ENCODE results near the gene MYCBPAP.

MYCBPAP gene

DNA sequence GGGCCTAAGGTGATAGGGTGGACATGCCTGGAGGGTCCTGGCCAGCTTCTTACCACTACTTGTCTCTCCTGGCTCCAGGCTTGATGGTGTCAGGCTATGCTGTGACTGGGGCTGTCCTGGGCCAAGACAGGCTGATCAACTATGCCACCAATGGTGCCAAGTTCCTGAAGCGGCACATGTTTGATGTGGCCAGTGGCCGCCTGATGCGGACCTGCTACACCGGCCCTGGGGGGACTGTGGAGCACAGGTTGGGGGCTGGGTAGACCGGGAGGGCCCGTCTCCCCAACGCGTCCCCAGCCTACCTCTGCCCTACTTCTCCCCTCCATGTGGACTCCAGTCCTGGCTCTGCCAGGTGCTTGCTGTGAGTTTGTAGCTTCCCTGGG lies 43.2 kb downstream of the MYCBPAP start:
- DNase-seq (ENCODE audit: low spot score) (no peak), FAIRE-seq (no peak)

DNA sequence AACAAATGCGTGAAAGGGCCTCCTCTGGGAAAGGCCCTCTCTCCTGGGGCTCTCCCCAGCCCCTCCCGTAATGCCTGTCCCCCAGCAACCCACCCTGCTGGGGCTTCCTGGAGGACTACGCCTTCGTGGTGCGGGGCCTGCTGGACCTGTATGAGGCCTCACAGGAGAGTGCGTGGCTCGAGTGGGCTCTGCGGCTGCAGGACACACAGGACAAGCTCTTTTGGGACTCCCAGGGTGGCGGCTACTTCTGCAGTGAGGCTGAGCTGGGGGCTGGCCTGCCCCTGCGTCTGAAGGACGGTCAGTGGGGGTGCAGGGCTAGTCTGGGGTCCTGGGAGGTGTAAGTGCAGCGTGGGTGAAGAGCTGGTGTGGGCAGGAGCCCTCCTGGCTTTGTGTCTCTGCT lies 43.6 kb downstream of the MYCBPAP start:
- no peak for DNase-seq (ENCODE audit: low spot score)
- FAIRE-seq, result no peak

DNA sequence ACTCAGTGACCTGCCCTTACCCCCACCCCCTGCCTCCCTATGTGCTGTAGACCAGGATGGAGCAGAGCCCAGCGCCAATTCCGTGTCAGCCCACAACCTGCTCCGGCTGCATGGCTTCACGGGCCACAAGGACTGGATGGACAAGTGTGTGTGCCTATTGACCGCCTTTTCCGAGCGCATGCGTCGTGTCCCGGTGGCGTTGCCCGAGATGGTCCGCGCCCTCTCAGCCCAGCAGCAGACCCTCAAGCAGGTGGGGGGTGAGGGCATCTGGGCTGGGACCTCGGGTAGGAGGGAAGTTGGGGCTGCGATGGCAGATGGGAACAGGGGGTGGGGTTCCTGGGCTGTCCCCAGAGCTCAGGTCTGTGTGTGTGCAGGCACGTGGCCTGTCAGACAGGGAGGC lies 46.0 kb downstream of the MYCBPAP start:
- FAIRE-seq (no peak), DNase-seq (ENCODE audit: low spot score) (no peak)

DNA sequence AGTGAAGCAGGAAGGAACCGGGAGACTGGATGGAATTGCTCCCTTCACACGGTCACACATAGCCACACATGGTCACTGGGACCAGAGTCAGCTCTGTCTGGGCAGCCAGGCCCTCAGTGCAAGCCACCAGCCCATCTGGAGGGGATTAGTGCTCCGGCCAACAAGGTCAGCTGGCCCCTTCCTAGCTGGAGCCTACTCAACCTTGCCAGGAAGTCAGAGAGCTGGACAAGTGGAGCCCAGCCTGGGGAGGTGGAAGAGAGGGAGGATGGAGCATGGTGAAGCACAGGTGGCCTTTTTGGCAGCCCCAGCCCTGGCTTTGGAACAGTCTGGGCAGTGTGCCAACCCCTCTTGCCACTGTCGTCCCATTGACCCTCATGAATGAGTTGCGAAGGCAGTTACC lies 48.6 kb downstream of the MYCBPAP start:
- DNase-seq (ENCODE audit: low spot score) (no peak), FAIRE-seq (no peak)

DNA sequence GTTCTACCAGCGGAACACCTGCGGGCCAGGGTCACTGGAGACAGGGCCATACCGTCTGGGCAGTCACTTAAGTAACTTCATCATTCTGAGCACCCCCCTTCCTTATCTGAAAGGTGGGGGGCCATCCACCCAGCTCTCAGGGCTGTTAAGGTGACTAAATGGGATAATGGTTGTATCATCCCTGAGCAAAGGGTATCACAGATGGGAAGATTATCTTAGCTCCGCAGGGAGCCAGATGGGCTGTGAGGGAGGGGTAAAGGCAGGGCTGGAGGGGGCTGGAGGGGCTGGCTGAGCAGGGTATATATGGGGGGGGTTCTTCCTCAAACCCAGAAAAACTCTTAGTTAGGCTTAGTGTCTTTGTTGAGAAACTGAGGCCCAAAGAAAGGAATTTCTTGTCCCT lies 49.4 kb downstream of the MYCBPAP start:
- no peak for DNase-seq (ENCODE audit: low spot score)
- FAIRE-seq, result no peak

DNA sequence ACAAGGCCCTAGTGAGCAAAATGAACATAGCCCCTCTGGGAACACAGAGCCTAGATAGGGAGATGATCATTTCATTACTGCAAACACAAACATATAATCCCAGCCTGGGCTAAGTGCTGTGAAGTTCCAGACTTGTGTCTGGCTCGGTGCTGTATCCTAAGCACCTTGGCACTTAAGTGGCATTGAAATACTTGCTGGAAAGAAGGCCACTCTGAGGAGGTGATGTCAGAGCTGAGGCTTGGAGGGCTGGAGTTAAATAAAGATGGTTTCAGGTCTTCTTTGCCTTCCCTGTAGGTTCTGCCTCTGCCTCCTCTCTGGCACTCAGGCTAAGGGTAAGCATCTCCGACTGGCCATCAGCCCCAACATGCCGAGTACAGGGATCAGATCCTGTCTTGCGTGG lies 49.9 kb downstream of the MYCBPAP start:
- FAIRE-seq, result no peak

DNA sequence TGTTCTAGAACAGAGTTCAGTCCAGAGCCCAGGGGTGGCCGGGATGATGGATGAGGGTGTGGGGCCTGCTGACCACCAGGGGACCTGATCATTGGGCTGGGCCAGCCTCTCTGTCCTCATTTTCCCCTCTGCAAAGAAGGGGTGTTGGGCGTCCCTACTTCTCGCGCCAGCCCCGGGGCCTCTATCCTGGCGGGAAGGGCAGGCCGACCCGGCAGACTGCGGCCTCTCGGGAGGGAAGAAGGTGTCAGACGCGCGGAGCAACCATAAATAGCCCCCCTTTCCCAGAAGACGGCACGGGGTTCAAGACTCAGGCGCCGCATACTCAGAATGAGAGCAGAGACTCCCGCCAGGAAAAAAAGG lies 50.3 kb downstream of the MYCBPAP start:
- FAIRE-seq, result no peak

More for the DNA sequence above, 49.9 kb downstream of the MYCBPAP start:
- no peak for DNase-seq (ENCODE audit: low spot score)

DNA sequence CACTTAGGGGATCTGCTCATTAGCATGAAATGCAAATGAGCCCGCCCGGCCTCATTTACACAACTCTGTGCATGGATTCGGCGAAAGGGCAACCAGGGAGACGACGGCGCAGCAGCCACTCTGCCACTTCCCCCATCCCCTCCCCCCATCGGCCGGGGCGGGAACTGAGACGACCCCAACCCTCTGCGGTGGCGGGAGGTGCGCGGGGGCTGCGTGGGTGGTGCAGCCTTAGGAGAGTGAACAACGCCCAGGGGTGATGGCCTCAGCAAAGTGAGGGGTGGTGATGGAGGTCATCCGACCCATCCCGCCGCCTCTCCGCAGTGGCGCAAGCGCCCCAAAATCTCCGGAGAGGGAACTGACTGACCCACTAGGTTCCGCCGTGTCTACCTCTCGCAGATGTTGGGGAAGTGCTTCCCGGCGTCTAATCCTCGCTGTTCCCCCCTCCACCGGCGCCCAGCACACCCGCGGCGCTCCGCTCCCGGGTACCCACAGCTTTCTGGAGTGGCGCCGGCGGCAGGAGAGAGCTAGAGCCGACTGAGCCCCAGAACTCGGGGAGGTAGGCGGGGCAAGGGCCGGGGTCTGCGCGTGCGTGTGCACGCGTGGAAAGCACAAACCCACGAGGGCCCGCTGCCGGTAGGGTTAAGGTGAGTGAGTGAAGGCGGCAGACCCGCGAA lies 50.8 kb downstream of the MYCBPAP start:
- no peak for FAIRE-seq
- DNase-seq (ENCODE audit: low spot score), result no peak

More for the DNA sequence above, 50.3 kb downstream of the MYCBPAP start:
- no peak for DNase-seq (ENCODE audit: low spot score)

DNA sequence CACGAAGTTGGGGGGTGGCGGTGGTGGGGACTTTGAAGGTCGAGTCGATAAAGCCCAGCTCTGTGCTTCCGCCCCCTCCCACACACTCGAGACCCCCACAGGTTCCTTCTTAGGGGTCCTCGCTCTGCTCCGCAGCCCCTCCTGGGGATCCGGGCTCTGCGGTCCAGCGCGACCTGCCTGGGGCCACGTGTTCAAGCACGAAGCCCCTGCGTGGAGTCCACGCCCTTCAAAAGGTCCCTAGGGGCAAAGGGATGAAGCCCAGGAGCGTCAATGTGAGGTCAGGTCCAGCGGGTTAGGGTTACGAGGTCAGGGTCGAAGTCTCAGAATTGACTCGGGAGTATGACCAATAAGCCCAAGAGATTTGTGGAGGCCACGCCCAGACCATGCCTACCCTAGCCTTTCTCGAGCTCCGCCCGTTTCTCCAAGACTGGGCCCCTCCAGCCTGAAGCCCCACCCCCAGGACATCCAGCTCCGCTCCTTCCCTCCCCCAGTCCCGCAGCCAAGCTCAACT lies 51.5 kb downstream of the MYCBPAP start:
- peak; percentile 84 for FAIRE-seq

DNA sequence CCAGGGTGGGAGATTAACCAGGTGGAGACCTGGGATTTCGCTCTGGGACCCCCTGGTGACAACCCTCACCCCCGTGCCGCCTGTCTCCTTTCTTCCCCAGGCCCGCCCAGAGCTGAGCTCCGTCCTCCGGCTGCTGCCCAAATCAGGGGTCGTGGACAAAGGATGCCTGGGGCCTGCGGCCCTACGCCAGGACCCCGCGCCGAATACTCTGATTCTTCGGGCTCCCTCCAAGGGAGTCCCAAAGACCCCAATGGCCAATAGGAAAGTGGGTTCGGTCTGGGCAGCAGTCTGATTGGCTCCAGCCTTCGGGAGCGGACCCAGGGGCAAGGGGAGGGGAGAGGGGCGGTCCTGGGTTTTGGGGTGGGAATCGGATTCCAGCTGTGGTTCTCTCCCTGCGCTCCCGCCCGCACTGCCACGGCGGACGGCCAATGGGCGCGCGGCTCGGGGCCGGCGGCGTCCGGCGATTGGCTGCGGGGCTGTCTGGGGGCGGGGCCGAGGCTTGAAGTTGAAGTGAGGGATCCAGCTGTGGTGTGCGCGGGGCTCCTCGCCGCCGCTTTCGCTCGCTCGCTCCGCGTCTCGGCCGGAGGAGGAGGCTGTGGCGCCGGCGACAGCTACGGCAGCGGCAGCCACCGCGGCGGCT lies 52.1 kb downstream of the MYCBPAP start, which contains the start of gene CACNA1G:
CACNA1G (plus strand) TSS at position 531 of the 640 bp plus-strand sequence. CDS start 745 bp downstream, outside the sequence.
- peak; percentile 55 for FAIRE-seq

More for the DNA sequence above, 51.5 kb downstream of the MYCBPAP start:
- peak; percentile 50 for DNase-seq (ENCODE audit: low spot score)

DNA sequence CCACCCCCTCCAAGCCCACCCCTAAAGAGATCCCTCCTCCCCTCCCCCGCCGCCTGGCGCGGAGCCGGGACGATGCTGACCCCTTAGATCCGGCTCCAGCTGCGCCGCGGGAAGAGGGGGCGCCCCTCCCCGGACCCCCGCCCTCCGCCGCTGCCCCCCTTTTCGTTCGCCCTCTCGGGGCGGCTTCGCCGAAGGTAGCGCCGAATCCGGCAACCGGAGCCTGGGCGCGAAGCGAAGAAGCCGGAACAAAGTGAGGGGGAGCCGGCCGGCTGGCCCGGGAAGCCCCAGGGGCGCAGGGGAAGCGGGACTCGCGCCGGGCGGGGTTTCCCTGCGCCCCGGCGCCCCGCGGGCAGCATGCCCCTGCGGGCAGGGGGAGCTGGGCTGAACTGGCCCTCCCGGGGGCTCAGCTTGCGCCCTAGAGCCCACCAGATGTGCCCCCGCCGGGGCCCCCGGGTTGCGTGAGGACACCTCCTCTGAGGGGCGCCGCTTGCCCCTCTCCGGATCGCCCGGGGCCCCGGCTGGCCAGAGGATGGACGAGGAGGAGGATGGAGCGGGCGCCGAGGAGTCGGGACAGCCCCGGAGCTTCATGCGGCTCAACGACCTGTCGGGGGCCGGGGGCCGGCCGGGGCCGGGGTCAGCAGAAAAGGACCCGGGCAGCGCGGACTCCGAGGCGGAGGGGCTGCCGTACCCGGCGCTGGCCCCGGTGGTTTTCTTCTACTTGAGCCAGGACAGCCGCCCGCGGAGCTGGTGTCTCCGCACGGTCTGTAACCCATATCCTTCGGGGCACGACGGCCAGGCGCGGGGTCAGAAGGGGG lies 52.9 kb downstream of the MYCBPAP start:
- FAIRE-seq (no peak), DNase-seq (ENCODE audit: low spot score) (peak; percentile 36)

More for the DNA sequence above, 52.1 kb downstream of the MYCBPAP start, which contains the start of gene CACNA1G:
- DNase-seq (ENCODE audit: low spot score), result peak; percentile 98

DNA sequence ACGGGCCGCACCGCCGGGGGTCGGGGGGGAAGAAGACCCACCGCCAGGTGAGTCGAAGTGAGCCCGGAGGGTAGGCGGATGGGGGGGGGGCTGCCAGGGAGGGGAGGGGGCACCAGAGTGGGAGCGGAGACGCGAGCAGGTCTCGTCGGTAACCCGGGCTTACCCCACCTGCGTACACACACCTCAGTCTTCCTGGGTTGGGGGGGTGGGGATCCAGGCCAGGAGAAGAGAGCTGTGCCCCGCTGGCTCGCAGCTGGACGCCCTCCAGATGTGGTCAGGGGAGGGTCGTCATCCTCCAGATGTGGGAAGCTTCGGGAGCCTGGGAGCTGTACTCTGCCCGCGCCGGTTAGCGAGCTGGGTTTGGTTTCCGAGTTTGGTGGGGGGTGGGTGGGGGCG lies 53.5 kb downstream of the MYCBPAP start:
- FAIRE-seq, result no peak
- DNase-seq (ENCODE audit: low spot score), result no peak

DNA sequence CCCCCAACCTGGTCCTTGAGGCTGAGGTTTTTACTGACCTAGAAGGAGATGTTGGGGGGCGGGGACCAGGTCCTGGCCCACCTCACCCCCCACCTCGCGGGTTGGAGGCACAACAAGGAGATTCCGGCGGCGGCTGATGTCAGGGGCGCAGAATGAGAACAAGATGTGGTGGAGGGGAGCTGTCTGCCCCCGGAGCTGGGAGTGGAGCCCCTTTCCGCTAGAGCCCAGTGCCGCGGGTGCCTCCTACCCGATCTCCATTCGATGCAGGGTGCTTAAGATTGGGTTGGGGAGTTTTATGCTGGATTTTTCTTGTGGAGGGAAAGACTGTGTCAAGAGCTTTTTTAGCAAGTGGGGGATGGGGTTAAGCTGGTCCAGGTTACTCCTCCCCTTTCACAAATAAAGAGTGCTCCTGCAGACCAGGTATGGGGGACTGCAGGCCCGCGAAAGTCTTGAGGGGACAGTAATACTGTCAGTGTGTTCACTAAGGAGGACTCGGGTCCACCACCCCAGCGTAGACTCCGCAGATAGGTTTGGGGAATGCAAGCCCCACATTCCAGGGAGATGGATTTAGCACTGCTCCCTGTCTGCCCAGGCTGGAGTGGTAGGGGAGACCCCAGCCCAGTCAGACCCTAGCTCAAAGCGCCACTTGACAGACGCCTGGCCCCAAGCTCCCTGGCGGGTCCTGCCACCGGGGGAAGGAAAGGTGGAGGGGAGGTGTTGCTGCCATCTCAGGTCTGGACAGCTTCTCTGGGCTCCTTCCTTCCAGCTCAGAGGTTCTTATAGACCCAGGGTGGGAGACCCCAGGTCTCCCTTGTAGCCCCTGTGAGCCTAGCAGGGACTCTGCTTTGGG lies 54.2 kb downstream of the MYCBPAP start:
- no peak for DNase-seq (ENCODE audit: low spot score)
- no peak for FAIRE-seq

DNA sequence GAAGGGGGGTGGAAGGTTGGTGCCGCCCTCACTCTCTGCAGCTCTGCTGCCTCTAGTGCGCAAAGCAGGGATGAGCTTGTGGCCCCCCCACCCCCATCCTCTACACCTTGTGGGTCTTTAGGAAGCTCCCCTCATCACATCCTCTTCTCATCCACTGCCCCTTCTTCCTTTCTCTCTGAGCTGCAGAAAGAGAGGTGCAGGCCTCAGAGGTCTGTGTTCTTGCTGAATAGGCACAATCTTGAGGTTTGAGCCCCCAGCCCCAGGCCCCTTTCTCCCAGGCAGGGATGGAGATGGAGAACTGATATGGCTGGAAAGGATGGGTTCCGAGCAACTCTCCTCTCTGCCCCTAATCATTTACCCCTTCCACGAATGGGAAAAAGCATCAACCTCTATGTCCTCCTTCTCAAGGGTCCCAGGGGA lies 54.9 kb downstream of the MYCBPAP start:
- DNase-seq (ENCODE audit: low spot score), result no peak
- FAIRE-seq, result no peak

DNA sequence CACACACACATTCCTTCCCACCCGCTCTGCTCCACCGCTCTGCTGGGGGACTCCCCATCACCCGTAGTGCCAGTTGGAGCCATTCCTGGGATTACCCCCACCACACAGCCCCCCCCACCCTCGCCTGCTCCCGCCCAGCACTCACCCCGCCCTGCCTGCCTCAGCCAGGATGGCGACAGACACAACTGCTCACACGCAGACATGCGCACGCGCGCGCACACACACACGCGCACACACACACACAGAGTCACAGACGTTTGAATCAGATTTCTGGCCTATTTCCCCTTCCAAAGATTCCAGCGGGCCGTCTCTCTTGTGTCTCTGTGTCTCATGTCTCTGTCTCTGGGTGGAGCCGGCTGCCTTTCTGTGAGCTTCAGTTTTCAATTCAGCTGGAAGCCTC lies 56.7 kb downstream of the MYCBPAP start:
- DNase-seq (ENCODE audit: low spot score) (no peak), FAIRE-seq (no peak)

DNA sequence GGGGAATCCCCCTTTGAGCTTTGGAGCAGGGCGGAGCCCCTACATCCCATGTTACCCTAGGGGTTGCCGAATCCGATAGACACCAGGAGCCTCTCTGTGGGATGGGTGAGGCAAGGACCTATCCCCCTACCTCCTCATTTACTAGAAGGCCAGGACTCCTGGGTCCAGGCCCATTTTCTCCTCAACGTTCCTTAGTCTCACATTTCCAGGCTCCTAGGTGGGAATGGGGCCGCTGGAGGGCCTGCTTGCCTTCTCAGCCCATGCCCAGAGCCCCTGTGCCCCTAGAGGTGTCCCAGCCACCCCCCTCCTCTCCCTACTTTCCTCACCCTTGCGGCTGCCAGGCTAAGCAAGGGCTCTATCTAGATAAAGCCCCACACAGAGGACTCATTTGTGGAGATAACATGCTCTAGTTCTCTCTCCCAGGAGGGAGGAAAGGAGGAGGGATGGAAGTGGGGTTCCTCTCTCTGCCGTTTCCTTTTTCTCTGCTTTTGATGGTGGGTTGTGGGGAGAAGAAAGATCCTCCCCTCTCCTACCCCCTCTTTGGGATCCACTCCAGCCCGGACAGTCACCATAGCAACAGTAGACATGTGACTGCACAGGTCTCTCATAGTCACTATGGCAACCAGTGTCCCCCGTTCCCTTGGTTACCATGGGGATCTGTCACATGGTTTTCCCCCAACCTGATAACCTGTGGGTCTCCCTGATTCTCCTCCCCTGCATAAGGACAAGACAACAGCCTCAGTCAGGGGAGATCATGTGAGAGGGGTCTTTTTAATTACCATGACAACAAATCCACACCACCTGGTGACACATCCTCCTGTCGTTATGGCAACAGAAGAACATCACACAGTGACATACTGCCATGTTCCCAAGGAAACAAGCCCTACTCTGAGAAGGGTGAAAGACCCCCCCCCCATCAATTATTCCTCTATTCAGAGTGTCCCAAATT lies 57.4 kb downstream of the MYCBPAP start:
- peak; percentile 42 for DNase-seq (ENCODE audit: low spot score)

DNA sequence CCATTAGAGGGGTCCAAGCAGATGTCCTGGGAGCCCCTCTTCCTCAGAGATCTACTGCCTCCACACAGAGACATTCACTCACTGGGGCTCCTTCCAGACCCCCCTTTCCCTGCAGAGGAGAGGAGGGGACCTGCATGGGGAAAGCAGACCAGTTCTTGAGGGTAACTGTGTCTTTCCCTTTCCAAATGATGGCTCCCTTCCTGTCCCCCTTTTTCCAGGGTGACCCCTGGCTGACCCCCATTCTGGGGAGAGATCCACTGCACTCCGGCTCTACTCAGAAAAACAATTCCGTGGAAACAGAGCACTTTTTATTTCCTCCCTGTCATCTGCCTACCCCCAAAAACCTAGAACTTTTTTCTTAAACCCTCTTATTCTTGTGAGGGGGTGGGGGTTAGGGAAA lies 58.6 kb downstream of the MYCBPAP start:
- FAIRE-seq, result no peak

More for the DNA sequence above, 57.4 kb downstream of the MYCBPAP start:
- FAIRE-seq, result peak; percentile 65

DNA sequence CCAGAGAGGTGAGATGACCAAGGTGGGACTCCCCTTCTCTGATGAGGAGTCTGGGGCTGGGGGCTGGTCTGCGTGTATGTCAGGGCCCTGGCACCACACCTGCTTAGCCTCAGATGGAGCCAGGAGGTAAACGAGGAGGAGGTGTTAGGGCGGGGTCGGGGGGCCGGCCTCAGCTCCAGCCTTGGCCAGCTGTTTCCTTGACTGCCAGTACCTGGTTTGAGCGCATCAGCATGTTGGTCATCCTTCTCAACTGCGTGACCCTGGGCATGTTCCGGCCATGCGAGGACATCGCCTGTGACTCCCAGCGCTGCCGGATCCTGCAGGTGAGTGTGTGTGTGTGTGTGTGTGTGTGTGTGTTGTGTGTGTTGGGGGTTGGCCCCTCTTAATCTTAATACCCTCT lies 60.4 kb downstream of the MYCBPAP start:
- FAIRE-seq, result no peak
- DNase-seq (ENCODE audit: low spot score), result no peak

More for the DNA sequence above, 58.6 kb downstream of the MYCBPAP start:
- DNase-seq (ENCODE audit: low spot score), result no peak

DNA sequence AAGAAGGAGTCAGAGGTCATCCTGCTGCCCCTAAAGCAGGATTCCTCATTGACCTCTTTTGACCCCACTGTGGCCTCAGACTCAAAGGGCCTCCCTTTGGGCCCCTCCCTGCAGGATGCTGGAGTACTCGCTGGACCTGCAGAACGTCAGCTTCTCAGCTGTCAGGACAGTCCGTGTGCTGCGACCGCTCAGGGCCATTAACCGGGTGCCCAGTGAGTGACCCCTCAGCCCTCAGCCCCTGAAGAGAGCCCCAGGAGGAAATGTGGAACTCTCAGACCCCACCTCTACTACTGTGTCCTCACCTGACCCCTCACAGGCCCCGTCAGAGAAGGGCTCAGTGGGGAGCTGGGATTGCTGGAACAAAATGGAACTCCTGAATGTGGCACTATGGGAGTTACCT lies 61.4 kb downstream of the MYCBPAP start:
- DNase-seq (ENCODE audit: low spot score) (no peak), FAIRE-seq (no peak)

DNA sequence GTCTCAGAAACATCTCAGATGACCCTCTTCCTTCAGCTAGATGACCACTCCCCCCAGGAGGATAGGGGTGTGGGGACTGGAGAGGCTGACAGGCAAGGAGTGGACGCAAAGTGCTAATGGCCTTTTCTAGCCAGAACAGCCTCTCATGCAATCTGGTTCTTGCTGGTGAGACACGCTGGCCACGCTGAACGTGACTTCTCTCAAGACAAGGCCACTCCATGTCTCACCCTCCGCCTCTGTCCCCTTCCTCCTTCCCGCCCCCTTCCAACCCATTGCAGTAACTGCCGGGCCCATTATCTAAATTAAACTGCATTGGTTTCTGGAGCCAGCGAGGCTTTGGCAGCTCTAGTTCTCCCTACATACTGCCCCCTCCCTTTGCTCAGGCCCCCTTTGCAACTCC lies 61.8 kb downstream of the MYCBPAP start:
- peak; percentile 73 for FAIRE-seq
- DNase-seq (ENCODE audit: low spot score), result no peak

Data from urothelium cell line (cell line).